ENCODE measurements around the gene TMX2. TPM values are rescaled to one million over a fixed set of nuclear protein-coding genes. Genes with fewer than 3 reads are reported as not detected.

Gene TMX2
- total and polyA plus RNA-seq, 2 donors (not counting 3 experiments of a cell fraction or from before 2014, with no cell fraction given): 52.7 to 67.7 TPM

GRCh38 chr11:57729479-57729878 is 17.1 kb downstream of the TMX2 start:
- BruUV-seq (replicated peaks): no TSS peak
- Histone ChIP-seq H3K9ac (replicated peaks; ENCODE audit: extremely low read depth, insufficient read depth, low read length) (no peak overlapping the region), H4K20me1 (replicated peaks; ENCODE audit: control insufficient read depth, extremely low read depth, insufficient read depth, low read length) (no peaks in the 10 kb centered on the region), H3K9me1 (replicated peaks; ENCODE audit: control insufficient read depth, extremely low read depth, insufficient read depth, low read length) (no peaks in the 10 kb centered on the region), H3K27me3 (ENCODE audit: control insufficient read depth in 2 of 2, insufficient read depth in 2 of 2, low read length in 2 of 2) (no peaks in the 10 kb centered on the region), H3K4me1 (ENCODE audit: control insufficient read depth, extremely low read depth, insufficient read depth, low read length) (no peaks in the 10 kb centered on the region), H2AFZ (ENCODE audit: low read depth, low read length) (no peak overlapping the region), H3K4me3 (replicated peaks in 1 of 3; ENCODE audit: insufficient read depth in 1 of 3, low read depth in 1 of 3, low read length in 3 of 3) (no peak overlapping the region), H3K79me2 (ENCODE audit: control insufficient read depth, insufficient read depth, low read length) (peaks cover 58% of the 10 kb centered on the region), H3K4me2 (ENCODE audit: insufficient read depth, low read length) (no peak overlapping the region), H3K9me3 (replicated peaks; ENCODE audit: control insufficient read depth, insufficient read depth, low read length) (no peaks in the 10 kb centered on the region), H3K36me3 (ENCODE audit: control insufficient read depth in 2 of 2, extremely low read depth in 1 of 2, insufficient read depth in 2 of 2, low read length in 2 of 2) (no peaks in the 10 kb centered on the region), H3K27ac (ENCODE audit: insufficient read depth, low read depth, low read length) (no peak overlapping the region)
- POLR2A ChIA-PET: no interaction called here
- no peak for DNase-seq (ENCODE audit: low read depth, low spot score)
- TF ChIP-seq GATA2 (IDR thresholded peaks at IDR 0.05; ENCODE audit: insufficient read depth, insufficient read length, low read depth, low read length) (no peak), FOS (IDR thresholded peaks at IDR 0.05; ENCODE audit: borderline replicate concordance, insufficient read depth, low read length) (no peak), CTCF (IDR thresholded peaks at IDR 0.05; ENCODE audit: extremely low read depth in 1 of 2, insufficient read depth in 1 of 2, low read depth in 1 of 2, low read length in 2 of 2) (no peak), JUN (IDR thresholded peaks at IDR 0.05; ENCODE audit: borderline replicate concordance, insufficient read depth, insufficient read length, low read depth) (no peak), MYC (IDR thresholded peaks at IDR 0.05; ENCODE audit: low read depth, low read length) (no peak), POLR2A (IDR thresholded peaks at IDR 0.05; ENCODE audit: low read depth, low read length) (no peak), POLR2AphosphoS5 (IDR thresholded peaks at IDR 0.05; ENCODE audit: insufficient read depth, low read depth, low read length) (no peak), MAX (IDR thresholded peaks at IDR 0.05; ENCODE audit: insufficient read depth, insufficient read length) (no peak), EZH2 (IDR thresholded peaks at IDR 0.05; ENCODE audit: borderline replicate concordance, low read depth, low read length, severe bottlenecking) (no peak)
- CTCF ChIA-PET: interaction anchor here (0.6 kb wide), 1 partner anchor 25 kb away, joined by 4 read pairs; no protein-coding TSS in a partner anchor
- dilution Hi-C loops (cut with MboI; ENCODE audit: extremely low pct_ligation_motif_present, low sequenced_read_pairs) (no loop called here), intact Hi-C loops (cut with micrococcal nuclease) (no loop called here)
- no peak for FAIRE-seq
